Vagina (tissue), 2 donors: ENCODE measurements around the gene LST1.

ENCODE experiments used
- POLR2A ChIP-seq, 2 donors: fragments of 450-650 bp; IDR thresholded peaks; one replicate each; pipeline ENCODE4 v1.6.1; 2017; ENCODE audit warnings: antibody characterized with exemption in 2 of 2, mild to moderate bottlenecking in 2 of 2, moderate library complexity in 2 of 2
- POLR2AphosphoS5 ChIP-seq, 2 donors: sonication (generic); formaldehyde crosslinking; IDR thresholded peaks; one replicate each; pipeline ENCODE4 v1.9.0; 2017; ENCODE audit warnings: antibody characterized with exemption in 2 of 2, mild to moderate bottlenecking in 2 of 2, low read depth in 1 of 2; ENCODE audit not compliant: insufficient read depth in 1 of 2
- TF ChIP-seq, protein P1 (sequence below), 3 experiments: fragments of 450-650 bp in 2 of 3; fragments of 200-600 bp in 1 of 3; sonication (generic) in 1 of 3; IDR thresholded peaks; one replicate each; pipeline ENCODE4 v1.5.1; 2017 to 2019; ENCODE audit warnings: antibody characterized with exemption in 3 of 3, mild to moderate bottlenecking in 2 of 3, moderate library complexity in 2 of 3

DNA sequence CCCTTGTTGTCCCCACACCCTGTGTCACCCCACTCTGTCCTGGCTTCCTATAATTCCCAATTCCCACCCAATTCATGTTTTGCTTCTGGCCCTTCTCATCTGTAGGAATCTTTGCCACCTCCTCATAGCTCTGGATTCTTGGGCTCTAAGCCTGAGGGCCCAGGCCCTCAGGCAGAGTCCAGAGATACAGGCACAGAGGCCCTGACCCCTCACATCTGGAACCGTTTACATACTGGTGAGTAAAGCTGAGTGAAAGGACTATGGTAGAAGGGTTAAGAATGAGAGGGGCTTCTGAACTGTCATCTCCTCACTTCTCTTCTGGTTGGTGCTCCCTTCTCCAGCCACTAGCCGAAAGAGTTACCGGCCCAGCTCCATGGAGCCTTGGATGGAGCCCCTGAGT lies 48.1 kb downstream of the LST1 start:
- TF ChIP-seq, protein P1, sequence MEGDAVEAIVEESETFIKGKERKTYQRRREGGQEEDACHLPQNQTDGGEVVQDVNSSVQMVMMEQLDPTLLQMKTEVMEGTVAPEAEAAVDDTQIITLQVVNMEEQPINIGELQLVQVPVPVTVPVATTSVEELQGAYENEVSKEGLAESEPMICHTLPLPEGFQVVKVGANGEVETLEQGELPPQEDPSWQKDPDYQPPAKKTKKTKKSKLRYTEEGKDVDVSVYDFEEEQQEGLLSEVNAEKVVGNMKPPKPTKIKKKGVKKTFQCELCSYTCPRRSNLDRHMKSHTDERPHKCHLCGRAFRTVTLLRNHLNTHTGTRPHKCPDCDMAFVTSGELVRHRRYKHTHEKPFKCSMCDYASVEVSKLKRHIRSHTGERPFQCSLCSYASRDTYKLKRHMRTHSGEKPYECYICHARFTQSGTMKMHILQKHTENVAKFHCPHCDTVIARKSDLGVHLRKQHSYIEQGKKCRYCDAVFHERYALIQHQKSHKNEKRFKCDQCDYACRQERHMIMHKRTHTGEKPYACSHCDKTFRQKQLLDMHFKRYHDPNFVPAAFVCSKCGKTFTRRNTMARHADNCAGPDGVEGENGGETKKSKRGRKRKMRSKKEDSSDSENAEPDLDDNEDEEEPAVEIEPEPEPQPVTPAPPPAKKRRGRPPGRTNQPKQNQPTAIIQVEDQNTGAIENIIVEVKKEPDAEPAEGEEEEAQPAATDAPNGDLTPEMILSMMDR (IDR thresholded peaks at IDR 0.05) = no peak
- no peak for TF ChIP-seq POLR2A (IDR thresholded peaks at IDR 0.05)
- no peak for TF ChIP-seq POLR2AphosphoS5 (IDR thresholded peaks at IDR 0.05; ENCODE audit: insufficient read depth in 1 of 2, low read depth in 1 of 2)
